ENCODE measurements around the gene CERS4.
A peak's percentile ranks its signal among the peaks of the same experiment; 100 is the strongest.

CERS4 gene

DNA sequence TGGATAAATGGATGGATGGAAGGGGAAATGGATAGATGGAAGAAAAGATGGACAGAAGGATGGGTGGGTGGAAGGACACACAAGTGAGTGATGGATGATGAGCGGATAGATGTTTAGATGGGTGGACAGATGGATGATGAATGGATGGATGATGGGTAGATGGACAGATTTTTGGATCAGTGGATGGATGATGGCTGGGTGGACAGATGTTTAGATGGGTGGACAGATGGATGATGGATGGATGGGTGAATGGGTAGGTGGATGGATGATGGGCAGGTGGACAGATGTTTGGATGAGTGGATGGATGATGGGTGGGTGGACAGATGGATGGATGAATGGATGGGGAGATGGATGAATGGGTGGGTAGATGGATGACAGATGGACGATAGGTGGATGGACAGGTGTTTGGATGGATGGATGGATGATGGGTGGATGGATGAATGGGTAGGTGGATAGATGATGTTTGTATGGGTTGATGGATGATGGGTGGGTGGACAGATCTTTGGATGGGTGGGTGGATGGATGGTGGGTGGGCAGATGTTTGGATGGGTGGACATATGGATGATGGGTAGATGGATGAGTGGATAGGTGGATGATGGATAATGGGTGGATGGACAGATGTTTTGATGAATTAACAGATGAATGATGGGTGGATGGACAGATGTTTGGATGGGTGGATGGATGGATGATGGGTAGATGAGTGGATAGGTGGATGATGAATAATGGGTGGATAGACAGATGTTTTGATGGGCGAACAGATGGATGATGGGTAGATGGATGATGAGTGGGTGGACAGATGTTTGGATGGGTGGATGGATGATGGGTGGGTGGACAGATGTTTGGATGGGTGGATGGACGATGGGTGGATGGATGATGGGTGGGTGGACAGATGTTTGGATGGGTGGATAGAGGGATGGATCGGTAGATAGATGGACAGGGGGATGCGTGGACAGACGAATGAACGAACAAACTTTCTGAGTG is 39.5 kb downstream of the CERS4 start:
- H3K4ac ChIP-seq (ENCODE audit: low read depth in 1 of 2, low read length in 2 of 2), result no peak overlapping the region
- no peak overlapping the region for H2BK15ac ChIP-seq (ENCODE audit: low read depth, poor library complexity, severe bottlenecking)
- H2BK120ac ChIP-seq (ENCODE audit: low read depth, low read length), result no peak overlapping the region
- no peak overlapping the region for H2AK5ac ChIP-seq (ENCODE audit: low read length, severe bottlenecking)
- H3K9ac ChIP-seq (ENCODE audit: low read length), result no peak overlapping the region
- no peak overlapping the region for H2AFZ ChIP-seq (ENCODE audit: low read depth, low read length)
- no peak overlapping the region for H3K14ac ChIP-seq (ENCODE audit: low read length in 2 of 2)
- H4K91ac ChIP-seq (ENCODE audit: low read length), result no peak overlapping the region
- H4K8ac ChIP-seq (ENCODE audit: low read length), result no peak overlapping the region
- H3K27me3 ChIP-seq (ENCODE audit: control insufficient read depth in 1 of 2, insufficient read depth in 1 of 2, low read length in 2 of 2), result no peaks in the 10 kb centered on the region
- peaks cover 5% of the 10 kb centered on the region for H3K4me1 ChIP-seq (ENCODE audit: control insufficient read depth, insufficient read depth, low read depth, low read length)
- no peak overlapping the region for H3K18ac ChIP-seq (ENCODE audit: low read depth in 1 of 2, low read length in 2 of 2)
- H3K4me2 ChIP-seq (ENCODE audit: low read length, poor library complexity, severe bottlenecking), result no peak overlapping the region
- H2BK5ac ChIP-seq (ENCODE audit: low read depth, low read length, poor library complexity, severe bottlenecking), result no peak overlapping the region
- no peak for DNase-seq
- H3K9me3 ChIP-seq (ENCODE audit: control insufficient read depth, low read length), result no peaks in the 10 kb centered on the region
- no peak overlapping the region for H3K27ac ChIP-seq (ENCODE audit: low read length, poor library complexity, severe bottlenecking)
- 95% methylated on average over 8 of the region's 8 CpGs for WGBS
- H2BK12ac ChIP-seq (ENCODE audit: low read length in 2 of 2), result no peak overlapping the region
- H3K23ac ChIP-seq (ENCODE audit: low read length in 2 of 2), result no peak overlapping the region
- no peaks in the 10 kb centered on the region for H3K36me3 ChIP-seq (ENCODE audit: control insufficient read depth in 1 of 2, insufficient read depth in 2 of 2, low read depth in 1 of 2, low read length in 2 of 2)
- no peak overlapping the region for H3K4me3 ChIP-seq (ENCODE audit: insufficient read depth in 1 of 2, low read depth in 1 of 2, low read length in 2 of 2)
- H3K79me1 ChIP-seq (replicated peaks; ENCODE audit: low read length, poor library complexity, severe bottlenecking), result no peaks in the 10 kb centered on the region

DNA sequence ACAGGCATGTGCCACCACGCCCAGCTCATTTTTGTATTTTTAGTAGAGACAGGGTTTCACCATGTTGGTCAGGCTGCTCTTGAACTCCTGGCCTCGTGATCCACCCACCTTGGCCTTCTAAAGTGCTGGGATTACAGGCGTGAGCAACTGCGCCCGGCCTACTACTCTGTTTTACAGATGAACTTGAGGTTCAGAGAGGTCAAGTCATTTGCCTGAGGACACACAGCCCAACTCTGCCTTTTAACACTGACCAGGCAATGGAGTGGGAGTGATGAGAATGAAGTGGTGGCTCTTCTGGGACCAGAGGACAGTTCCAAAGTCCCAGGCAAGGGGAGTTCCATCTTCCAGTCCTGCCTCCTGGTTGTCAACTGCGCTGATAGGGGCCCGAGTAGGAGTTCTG is 41.4 kb downstream of the CERS4 start:
- Histone ChIP-seq H3K27me3 (ENCODE audit: control insufficient read depth in 1 of 2, insufficient read depth in 1 of 2, low read length in 2 of 2) (no peaks in the 10 kb centered on the region), H3K9me3 (ENCODE audit: control insufficient read depth, low read length) (no peaks in the 10 kb centered on the region), H3K4me2 (ENCODE audit: low read length, poor library complexity, severe bottlenecking) (no peak overlapping the region), H3K36me3 (ENCODE audit: control insufficient read depth in 1 of 2, insufficient read depth in 2 of 2, low read depth in 1 of 2, low read length in 2 of 2) (peaks cover 0 to 8% of the 10 kb centered on the region in 2 experiments), H3K4me3 (ENCODE audit: insufficient read depth in 1 of 2, low read depth in 1 of 2, low read length in 2 of 2) (no peak overlapping the region), H2AFZ (ENCODE audit: low read depth, low read length) (no peak overlapping the region), H2BK120ac (ENCODE audit: low read depth, low read length) (no peak overlapping the region), H4K8ac (ENCODE audit: low read length) (no peak overlapping the region), H3K27ac (ENCODE audit: low read length, poor library complexity, severe bottlenecking) (no peak overlapping the region), H2BK5ac (ENCODE audit: low read depth, low read length, poor library complexity, severe bottlenecking) (no peak overlapping the region), H4K91ac (ENCODE audit: low read length) (no peak overlapping the region), H3K18ac (ENCODE audit: low read depth in 1 of 2, low read length in 2 of 2) (no peak overlapping the region), H3K14ac (ENCODE audit: low read length in 2 of 2) (no peak overlapping the region), H2BK12ac (ENCODE audit: low read length in 2 of 2) (no peak overlapping the region), H3K4ac (ENCODE audit: low read depth in 1 of 2, low read length in 2 of 2) (no peak overlapping the region), H3K9ac (ENCODE audit: low read length) (no peak overlapping the region), H3K23ac (ENCODE audit: low read length in 2 of 2) (no peak overlapping the region), H3K4me1 (ENCODE audit: control insufficient read depth, insufficient read depth, low read depth, low read length) (peaks cover 5% of the 10 kb centered on the region), H2BK15ac (ENCODE audit: low read depth, poor library complexity, severe bottlenecking) (no peak overlapping the region), H3K79me1 (replicated peaks; ENCODE audit: low read length, poor library complexity, severe bottlenecking) (no peaks in the 10 kb centered on the region), H2AK5ac (ENCODE audit: low read length, severe bottlenecking) (no peak overlapping the region)
- 89% methylated on average over 7 of the region's 7 CpGs for WGBS
- no peak for DNase-seq

DNA sequence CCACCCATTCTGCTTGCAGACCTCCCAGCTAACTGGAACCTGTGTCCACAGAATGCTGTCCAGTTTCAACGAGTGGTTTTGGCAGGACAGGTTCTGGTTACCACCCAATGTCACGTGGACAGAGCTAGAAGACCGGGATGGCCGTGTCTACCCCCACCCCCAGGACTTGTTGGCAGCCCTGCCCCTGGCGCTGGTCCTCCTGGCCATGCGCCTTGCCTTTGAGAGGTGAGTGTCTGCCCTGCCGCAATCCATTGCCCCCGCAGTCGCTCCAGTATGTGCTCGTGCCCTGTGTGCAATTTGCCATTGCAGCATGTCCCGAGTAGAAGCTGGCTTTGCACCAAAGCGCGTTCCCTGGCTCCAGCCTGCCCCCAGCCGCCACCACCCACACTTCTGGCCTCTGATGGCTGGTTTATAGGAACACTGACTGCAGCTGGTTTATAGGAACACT is 41.9 kb downstream of the CERS4 start:
- Histone ChIP-seq H3K9me3 (ENCODE audit: control insufficient read depth, low read length) (no peaks in the 10 kb centered on the region), H2BK15ac (ENCODE audit: low read depth, poor library complexity, severe bottlenecking) (no peak overlapping the region), H2AFZ (ENCODE audit: low read depth, low read length) (no peak overlapping the region), H3K4me3 (ENCODE audit: insufficient read depth in 1 of 2, low read depth in 1 of 2, low read length in 2 of 2) (no peak overlapping the region), H3K36me3 (ENCODE audit: control insufficient read depth in 1 of 2, insufficient read depth in 2 of 2, low read depth in 1 of 2, low read length in 2 of 2) (peaks cover 4 to 12% of the 10 kb centered on the region in 2 experiments), H3K9ac (ENCODE audit: low read length) (no peak overlapping the region), H3K79me1 (replicated peaks; ENCODE audit: low read length, poor library complexity, severe bottlenecking) (no peaks in the 10 kb centered on the region), H3K4me2 (ENCODE audit: low read length, poor library complexity, severe bottlenecking) (no peak overlapping the region), H3K27ac (ENCODE audit: low read length, poor library complexity, severe bottlenecking) (no peak overlapping the region), H3K18ac (ENCODE audit: low read depth in 1 of 2, low read length in 2 of 2) (peak overlapping the region in 1 of 2 experiments; percentile 19), H3K23ac (ENCODE audit: low read length in 2 of 2) (no peak overlapping the region), H2BK12ac (ENCODE audit: low read length in 2 of 2) (no peak overlapping the region), H4K91ac (ENCODE audit: low read length) (no peak overlapping the region), H4K8ac (ENCODE audit: low read length) (no peak overlapping the region), H3K27me3 (ENCODE audit: control insufficient read depth in 1 of 2, insufficient read depth in 1 of 2, low read length in 2 of 2) (no peaks in the 10 kb centered on the region), H3K4me1 (ENCODE audit: control insufficient read depth, insufficient read depth, low read depth, low read length) (peaks cover 5% of the 10 kb centered on the region), H2BK120ac (ENCODE audit: low read depth, low read length) (no peak overlapping the region), H3K14ac (ENCODE audit: low read length in 2 of 2) (no peak overlapping the region), H2BK5ac (ENCODE audit: low read depth, low read length, poor library complexity, severe bottlenecking) (no peak overlapping the region), H3K4ac (ENCODE audit: low read depth in 1 of 2, low read length in 2 of 2) (no peak overlapping the region), H2AK5ac (ENCODE audit: low read length, severe bottlenecking) (no peak overlapping the region)
- DNase-seq, result no peak
- 90% methylated on average over 14 of the region's 14 CpGs for WGBS

DNA sequence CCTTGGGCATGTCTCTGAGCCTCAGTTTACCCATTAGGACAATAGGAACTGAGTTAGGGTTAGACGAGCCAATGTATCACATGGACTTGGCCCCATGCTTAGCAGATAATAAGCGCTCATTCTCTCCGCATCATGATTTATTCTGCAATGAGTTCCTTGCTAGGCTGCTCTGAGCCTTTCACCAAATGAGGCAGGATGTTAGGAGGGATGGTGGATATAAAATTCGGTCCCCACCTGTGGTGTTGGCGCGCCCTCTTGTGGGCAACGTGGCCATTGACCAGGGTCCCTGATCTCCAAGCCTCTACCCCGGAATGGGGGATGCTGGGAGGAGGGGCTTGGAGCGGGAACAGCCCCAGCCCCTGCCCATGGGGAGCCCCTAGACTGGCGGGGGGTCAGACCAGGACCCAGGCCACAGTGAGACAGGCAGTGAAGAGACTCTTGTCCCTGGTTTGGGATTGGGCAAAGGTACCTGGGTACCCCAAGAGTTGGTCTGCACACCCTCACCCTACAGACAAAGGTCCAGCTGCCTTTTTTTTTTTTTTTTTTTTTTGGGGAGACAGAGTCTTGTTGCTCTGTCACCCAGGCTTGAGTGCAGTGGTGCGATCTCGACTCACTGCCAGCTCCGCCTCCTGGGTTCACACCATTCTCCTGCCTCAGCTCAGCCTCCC is 43.9 kb downstream of the CERS4 start:
- DNase-seq, result peak; percentile 76
- H3K14ac ChIP-seq (ENCODE audit: low read length in 2 of 2), result no peak overlapping the region
- H2BK120ac ChIP-seq (ENCODE audit: low read depth, low read length), result no peak overlapping the region
- no peak overlapping the region for H4K91ac ChIP-seq (ENCODE audit: low read length)
- no peak overlapping the region for H3K4me2 ChIP-seq (ENCODE audit: low read length, poor library complexity, severe bottlenecking)
- H4K8ac ChIP-seq (ENCODE audit: low read length), result no peak overlapping the region
- H3K36me3 ChIP-seq (ENCODE audit: control insufficient read depth in 1 of 2, insufficient read depth in 2 of 2, low read depth in 1 of 2, low read length in 2 of 2), result peaks cover 13 to 31% of the 10 kb centered on the region in 2 experiments
- H3K27me3 ChIP-seq (ENCODE audit: control insufficient read depth in 1 of 2, insufficient read depth in 1 of 2, low read length in 2 of 2), result no peaks in the 10 kb centered on the region
- H3K4me1 ChIP-seq (ENCODE audit: control insufficient read depth, insufficient read depth, low read depth, low read length), result no peaks in the 10 kb centered on the region
- no peak overlapping the region for H2AK5ac ChIP-seq (ENCODE audit: low read length, severe bottlenecking)
- no peaks in the 10 kb centered on the region for H3K79me1 ChIP-seq (replicated peaks; ENCODE audit: low read length, poor library complexity, severe bottlenecking)
- no peak overlapping the region for H2BK5ac ChIP-seq (ENCODE audit: low read depth, low read length, poor library complexity, severe bottlenecking)
- H3K9me3 ChIP-seq (ENCODE audit: control insufficient read depth, low read length), result no peaks in the 10 kb centered on the region
- H3K18ac ChIP-seq (ENCODE audit: low read depth in 1 of 2, low read length in 2 of 2), result no peak overlapping the region
- no peak overlapping the region for H3K9ac ChIP-seq (ENCODE audit: low read length)
- H2AFZ ChIP-seq (ENCODE audit: low read depth, low read length), result no peak overlapping the region
- no peak overlapping the region for H3K4ac ChIP-seq (ENCODE audit: low read depth in 1 of 2, low read length in 2 of 2)
- 15% methylated on average over 9 of the region's 13 CpGs for WGBS
- H2BK12ac ChIP-seq (ENCODE audit: low read length in 2 of 2), result no peak overlapping the region
- no peak overlapping the region for H3K23ac ChIP-seq (ENCODE audit: low read length in 2 of 2)
- H3K4me3 ChIP-seq (ENCODE audit: insufficient read depth in 1 of 2, low read depth in 1 of 2, low read length in 2 of 2), result no peak overlapping the region
- H3K27ac ChIP-seq (ENCODE audit: low read length, poor library complexity, severe bottlenecking), result no peak overlapping the region
- no peak overlapping the region for H2BK15ac ChIP-seq (ENCODE audit: low read depth, poor library complexity, severe bottlenecking)
